Measurements from ENCODE around the gene FASTKD3. TPM values are rescaled to one million over a fixed set of nuclear protein-coding genes. Genes with fewer than 3 reads are reported as not detected.
A peak's percentile ranks its signal among the peaks of the same experiment; 100 is the strongest.

Gene FASTKD3
- total RNA-seq, 4 donors from 2014 or later = 0.80 to 11.7 (median 8.0) TPM

GRCh38 chr5:7849681-7850394 lies 19.0 kb downstream of the FASTKD3 start:
- WGBS, 2 donors (ENCODE audit: low coverage in 1 of 2) = 10% methylated on average over 33 of the region's 44 CpGs; no CpG with 5 or more reads in 1 of the 2 donors
- no peak for TF ChIP-seq POLR2AphosphoS5 (IDR thresholded peaks at IDR 0.05)
- no peak for TF ChIP-seq POLR2A (IDR thresholded peaks at IDR 0.05)
- TF ChIP-seq EP300 (IDR thresholded peaks at IDR 0.05; ENCODE audit: low read depth) = no peak
- no peak for TF ChIP-seq CTCF (IDR thresholded peaks at IDR 0.05)
- DNase-seq = no peak
- Histone ChIP-seq H3K36me3 (no peaks in the 10 kb centered on the region), H3K4me3 (peak overlapping the region; percentile 36 to 57 (median 42)), H3K27me3 (peaks cover 40% of the 10 kb centered on the region), H3K9me3 (no peaks in the 10 kb centered on the region), H3K4me1 (peaks cover 6 to 18% (median 9%) of the 10 kb centered on the region in 4 donors), H3K27ac (no peak overlapping the region)
- intact Hi-C loops (cut with DNase I; ENCODE audit: low total_unique reads) (no loop called here), in situ Hi-C loops (cut with MboI; ENCODE audit: low pct_ligation_motif_present in 1 of 4, low pct_unique_long_range_greater_than_20kb in 1 of 4, low sequenced_read_pairs in 3 of 4) (no loop called here)

DNA sequence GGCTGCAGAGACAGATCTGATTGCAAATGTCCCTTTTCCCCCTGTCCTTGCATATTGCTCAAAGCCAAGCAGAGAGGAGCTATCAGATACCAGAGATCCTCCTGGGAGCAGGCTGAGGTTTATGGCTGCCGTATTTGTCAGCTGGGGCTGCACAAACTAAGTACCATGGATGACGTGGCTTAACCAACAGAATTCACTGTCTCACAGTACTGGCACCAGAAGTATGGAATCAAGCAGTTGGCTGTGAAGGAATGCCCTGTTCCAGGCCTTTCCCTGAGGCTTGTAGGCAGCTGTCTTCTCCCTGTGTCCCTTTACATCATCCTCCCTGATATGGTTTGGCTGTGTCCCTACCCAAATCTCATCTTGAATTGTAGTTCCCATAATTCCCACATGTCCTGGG lies 20.5 kb downstream of the FASTKD3 start:
- 50% methylated on average over 2 of the region's 2 CpGs; no CpG with 5 or more reads in 1 of the 2 donors for WGBS, 2 donors (ENCODE audit: low coverage in 1 of 2)
- no peaks in the 10 kb centered on the region for H3K9me3 ChIP-seq
- TF ChIP-seq CTCF (IDR thresholded peaks at IDR 0.05) = no peak
- TF ChIP-seq EP300 (IDR thresholded peaks at IDR 0.05; ENCODE audit: low read depth) = no peak
- intact Hi-C loops (cut with DNase I; ENCODE audit: low total_unique reads) (no loop called here), in situ Hi-C loops (cut with MboI; ENCODE audit: low pct_ligation_motif_present in 1 of 4, low pct_unique_long_range_greater_than_20kb in 1 of 4, low sequenced_read_pairs in 3 of 4) (no loop called here)
- H3K4me3 ChIP-seq = no peak overlapping the region
- peaks cover 40% of the 10 kb centered on the region for H3K27me3 ChIP-seq
- H3K4me1 ChIP-seq = peaks cover 6 to 18% (median 9%) of the 10 kb centered on the region in 4 donors
- no peak overlapping the region for H3K27ac ChIP-seq
- no peaks in the 10 kb centered on the region for H3K36me3 ChIP-seq
- DNase-seq = no peak

DNA sequence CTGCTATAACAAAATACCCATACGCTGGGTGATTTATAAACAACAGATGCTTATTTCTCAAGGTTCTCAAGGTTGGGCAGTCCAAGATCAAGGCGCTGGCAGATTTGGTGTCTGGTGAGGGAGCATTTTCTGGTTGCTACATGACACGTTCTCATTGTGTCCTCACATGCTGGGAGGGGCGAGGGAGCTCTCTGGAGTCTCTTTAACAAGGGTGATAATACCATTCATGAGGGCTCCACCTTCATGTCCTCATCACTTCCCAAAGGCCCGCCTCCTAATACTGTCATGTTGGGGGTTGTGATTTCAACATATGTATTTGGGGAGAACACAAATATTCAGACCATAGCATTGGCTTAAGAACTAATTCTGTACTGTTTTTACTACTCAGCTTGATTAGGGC lies 22.5 kb downstream of the FASTKD3 start:
- no peak for TF ChIP-seq POLR2A (IDR thresholded peaks at IDR 0.05)
- TF ChIP-seq EP300 (IDR thresholded peaks at IDR 0.05; ENCODE audit: low read depth) = no peak
- TF ChIP-seq CTCF (IDR thresholded peaks at IDR 0.05) = no peak
- no peak for TF ChIP-seq POLR2AphosphoS5 (IDR thresholded peaks at IDR 0.05)
- no peak overlapping the region for H3K27ac ChIP-seq
- peaks cover 6 to 18% (median 9%) of the 10 kb centered on the region in 4 donors for H3K4me1 ChIP-seq
- H3K4me3 ChIP-seq = no peak overlapping the region
- in situ Hi-C loops (cut with MboI; ENCODE audit: low pct_ligation_motif_present in 1 of 4, low pct_unique_long_range_greater_than_20kb in 1 of 4, low sequenced_read_pairs in 3 of 4) (no loop called here), intact Hi-C loops (cut with DNase I; ENCODE audit: low total_unique reads) (no loop called here)
- peaks cover 34% of the 10 kb centered on the region for H3K27me3 ChIP-seq
- no peaks in the 10 kb centered on the region for H3K9me3 ChIP-seq
- no peak for DNase-seq
- no peaks in the 10 kb centered on the region for H3K36me3 ChIP-seq
- WGBS, 2 donors (ENCODE audit: low coverage in 1 of 2) = 82 to 88% methylated on average over 1 to 5 of the region's 5 CpGs

GRCh38 chr5:7845557-7845956 lies 23.3 kb downstream of the FASTKD3 start:
- Histone ChIP-seq H3K4me3 (no peak overlapping the region), H3K36me3 (no peaks in the 10 kb centered on the region), H3K4me1 (peaks cover 6 to 12% (median 9%) of the 10 kb centered on the region in 4 donors), H3K9me3 (no peaks in the 10 kb centered on the region), H3K27me3 (peaks cover 27% of the 10 kb centered on the region), H3K27ac (no peak overlapping the region)
- 61 to 74% methylated on average over 4 to 7 of the region's 7 CpGs for WGBS, 2 donors (ENCODE audit: low coverage in 1 of 2)
- in situ Hi-C loops (cut with MboI; ENCODE audit: low pct_ligation_motif_present in 1 of 4, low pct_unique_long_range_greater_than_20kb in 1 of 4, low sequenced_read_pairs in 3 of 4) (no loop called here), intact Hi-C loops (cut with DNase I; ENCODE audit: low total_unique reads) (no loop called here)
- TF ChIP-seq POLR2A (IDR thresholded peaks at IDR 0.05) (no peak), EP300 (IDR thresholded peaks at IDR 0.05; ENCODE audit: low read depth) (no peak), POLR2AphosphoS5 (IDR thresholded peaks at IDR 0.05) (no peak), CTCF (IDR thresholded peaks at IDR 0.05) (no peak)
- no peak for DNase-seq

Data from transverse colon (tissue), 4 donors.